HG02678 (cell line): Measurements from ENCODE around the gene SLMAP.

Experiments
- ATAC-seq: cut with Tn5 transposase; IDR thresholded peaks from one replicate; pipeline ENCODE4 v1.9.1; 2021; ENCODE audit warnings: mild to moderate bottlenecking, moderate library complexity; ENCODE audit not compliant: unreplicated experiment

The SLMAP gene

DNA sequence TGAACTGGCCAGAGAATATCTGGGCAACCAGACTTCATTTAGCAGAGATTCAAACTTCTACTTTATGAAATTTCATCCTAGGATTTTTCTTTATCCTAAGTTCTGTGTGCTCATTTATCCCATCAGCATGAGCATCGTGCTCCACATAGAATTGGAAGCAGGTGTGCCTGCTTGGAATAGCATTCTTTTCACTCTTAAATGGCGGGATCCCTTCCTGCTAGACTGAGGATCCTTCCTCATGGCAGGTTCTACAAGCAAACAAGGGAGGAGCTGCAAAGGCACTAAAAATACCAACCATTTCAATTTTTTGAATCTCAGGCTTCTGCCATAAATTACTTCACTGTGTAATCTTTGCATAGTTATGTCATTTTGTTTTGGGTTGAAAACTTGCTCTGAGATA, 177.5 kb downstream of the SLMAP start:
- ATAC-seq, result no peak

DNA sequence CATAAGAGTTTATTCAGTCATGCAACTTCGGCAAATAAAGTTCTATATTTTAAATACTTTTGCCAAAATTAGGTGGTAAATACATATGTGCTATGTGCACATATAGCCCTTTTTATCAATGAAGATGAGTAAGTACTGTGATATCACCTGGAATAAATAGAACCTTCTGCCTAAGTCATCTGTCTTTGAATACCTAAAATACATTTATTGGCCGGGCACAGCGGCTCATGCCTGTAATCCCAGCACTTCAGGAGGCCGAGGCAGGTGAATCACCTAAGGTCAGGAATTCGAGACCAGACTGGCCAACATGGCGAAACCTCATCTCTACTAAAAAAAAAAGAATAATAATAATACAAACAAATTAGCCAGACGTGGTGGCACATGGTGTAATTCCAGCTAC, 178.3 kb downstream of the SLMAP start:
- ATAC-seq, result no peak

DNA sequence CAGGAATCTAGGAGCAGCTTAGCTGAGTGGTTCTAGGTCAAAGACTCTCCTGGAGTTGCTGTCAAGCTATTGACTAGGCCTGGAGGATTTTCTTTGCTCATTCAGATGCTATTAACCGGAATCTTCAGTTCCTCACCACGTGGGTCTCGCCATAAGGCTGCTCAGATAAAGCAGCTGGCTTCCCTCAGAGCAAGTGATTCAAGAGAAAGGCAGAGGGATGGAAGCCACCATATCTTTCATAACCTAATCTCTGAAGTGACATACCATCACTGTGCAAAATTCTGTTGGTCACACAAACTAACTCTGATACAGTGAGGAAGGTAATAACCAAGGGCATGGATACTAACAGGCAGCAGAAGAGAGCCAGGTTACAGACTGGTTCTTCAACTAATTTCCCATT, 179.4 kb downstream of the SLMAP start:
- ATAC-seq, result no peak

DNA sequence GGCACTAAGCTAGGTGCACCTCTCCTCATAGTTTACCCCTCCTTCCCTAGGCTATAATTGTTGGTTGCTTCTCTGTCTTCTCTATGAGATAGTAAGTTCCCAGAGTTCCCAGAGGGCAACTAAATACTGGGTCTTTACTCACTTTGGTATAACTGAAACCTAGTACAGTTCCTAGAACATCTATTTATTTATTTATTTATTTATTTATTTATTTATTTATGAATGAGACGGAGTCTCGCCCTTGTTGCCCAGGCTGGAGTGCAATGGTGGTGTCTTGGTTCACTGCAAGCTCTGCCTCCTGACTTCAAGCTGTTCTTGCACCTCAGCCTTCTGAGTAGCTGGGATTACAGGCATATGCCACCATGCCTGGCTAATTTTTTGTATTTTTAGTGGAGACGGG, 181.0 kb downstream of the SLMAP start:
- ATAC-seq, result no peak

DNA sequence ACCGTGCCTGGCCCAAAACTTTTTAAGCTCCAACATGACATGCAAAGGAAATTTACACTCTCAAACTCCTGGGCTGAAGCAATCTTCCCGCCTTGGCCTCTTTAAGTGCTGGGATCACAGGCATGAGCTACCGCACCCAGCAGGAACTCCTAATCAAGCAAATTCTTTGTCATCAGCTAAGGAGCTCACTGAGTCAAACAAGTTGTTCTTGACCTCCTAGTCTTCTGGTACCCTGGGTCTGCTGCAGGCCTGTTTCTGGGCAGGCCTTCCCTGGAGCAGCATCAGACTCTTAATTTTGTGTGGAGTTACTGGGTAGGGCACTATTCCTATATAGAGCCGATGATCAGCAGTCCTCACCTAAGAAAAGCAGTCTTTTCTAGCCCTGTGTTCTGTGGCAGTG, 183.7 kb downstream of the SLMAP start:
- ATAC-seq, result no peak

DNA sequence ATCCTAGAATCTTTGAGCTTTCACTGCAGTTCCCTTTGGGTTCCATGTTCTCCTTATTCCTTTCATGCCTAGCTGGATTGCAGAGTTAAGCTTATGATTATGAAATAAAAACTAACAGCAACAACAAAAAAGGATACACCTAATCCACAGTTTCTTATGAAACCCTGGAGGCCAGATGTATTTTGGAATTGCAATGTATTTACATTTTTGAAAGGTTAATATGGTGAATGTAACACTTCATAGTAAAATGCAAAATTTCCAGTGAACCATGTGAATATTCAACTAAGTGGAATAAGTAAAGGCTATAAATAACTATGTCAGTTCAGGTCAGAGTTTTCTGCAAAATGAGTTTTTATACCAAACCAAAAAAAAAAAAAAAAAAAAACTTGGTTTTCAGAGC, 186.3 kb downstream of the SLMAP start:
- ATAC-seq, result no peak

DNA sequence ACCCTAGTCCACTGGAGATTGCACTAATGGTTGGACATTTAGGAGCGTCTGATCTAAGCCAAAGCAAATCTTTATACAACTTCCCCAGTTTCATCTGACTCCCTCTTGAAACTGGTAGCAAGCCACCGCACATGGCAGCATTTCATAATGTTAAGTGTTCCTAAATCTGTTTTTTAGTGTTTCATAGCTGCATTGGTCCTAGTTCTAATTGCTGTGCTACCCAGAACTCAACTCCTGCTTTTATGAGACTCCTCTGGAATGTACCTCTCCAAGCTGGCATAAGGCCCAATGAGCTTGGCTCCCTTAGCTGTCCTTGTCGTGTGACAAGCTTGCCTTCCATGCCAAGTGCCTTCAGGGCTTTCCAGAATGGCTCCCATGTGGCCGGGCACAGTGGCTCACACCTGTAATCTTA, 186.8 kb downstream of the SLMAP start:
- ATAC-seq, result no peak

DNA sequence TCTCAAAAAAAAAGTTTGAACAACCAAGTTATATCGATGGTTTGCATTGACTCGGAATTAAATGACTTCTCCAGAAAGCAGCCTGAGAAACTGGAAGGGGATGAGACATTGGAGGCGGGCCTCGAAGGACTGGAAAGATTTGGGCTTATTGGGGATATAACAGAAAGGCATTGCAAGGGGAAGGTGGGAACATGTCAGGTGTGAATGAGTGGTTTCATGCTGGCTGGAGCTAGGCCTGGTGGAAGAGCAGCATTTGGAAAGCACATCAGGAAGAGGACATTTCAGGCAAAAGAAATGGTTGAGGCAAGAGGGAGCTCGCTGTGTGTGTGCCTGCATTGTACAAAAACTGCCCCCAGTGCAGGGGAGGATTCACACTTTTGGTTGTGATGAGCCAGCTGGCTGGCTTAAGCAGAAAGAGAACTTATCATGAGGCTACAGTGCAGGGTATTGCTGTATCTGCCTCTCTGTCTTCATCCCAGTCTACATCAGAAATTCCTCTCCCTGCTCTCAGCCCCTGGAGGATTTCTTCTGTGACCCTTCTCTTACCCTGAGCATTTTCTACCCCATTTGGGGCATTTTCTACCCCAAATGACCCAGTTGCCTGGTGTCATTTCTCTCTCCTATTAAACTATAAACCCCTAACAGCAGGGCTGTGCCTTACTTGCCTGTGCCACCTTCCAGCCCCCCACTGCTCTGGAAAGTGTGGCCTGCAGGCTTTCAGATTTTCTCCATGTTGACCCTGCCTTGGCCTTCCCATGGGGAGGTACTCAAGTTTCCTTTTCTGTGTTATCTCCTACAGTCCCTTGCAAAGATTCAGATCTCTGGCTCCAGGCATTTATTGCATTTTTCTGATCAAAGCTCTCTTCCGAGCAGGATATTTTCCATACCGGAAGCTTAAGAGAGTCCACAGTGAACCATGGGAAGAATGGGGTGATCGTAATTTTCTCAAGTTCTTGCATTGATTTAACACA, 187.7 kb downstream of the SLMAP start:
- ATAC-seq, result no peak

DNA sequence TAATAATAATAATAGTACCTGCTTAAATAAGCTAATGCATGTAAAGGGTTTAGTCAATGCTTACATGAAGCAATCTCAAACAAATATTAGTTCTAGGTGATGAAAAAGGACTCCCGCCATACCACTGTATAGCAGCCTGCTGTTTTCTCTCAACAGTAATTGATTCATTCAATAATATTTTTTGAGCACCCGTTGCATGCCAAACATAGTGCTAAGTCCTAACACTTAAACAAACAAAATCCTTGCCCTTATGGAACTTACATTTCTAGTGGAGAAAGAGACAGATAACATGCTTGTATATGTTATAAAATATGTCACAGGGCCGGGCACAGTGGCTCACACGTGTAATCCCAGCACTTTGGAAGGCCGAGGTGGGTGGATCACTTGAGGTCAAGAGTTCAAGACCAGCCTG, 190.9 kb downstream of the SLMAP start:
- ATAC-seq, result no peak

DNA sequence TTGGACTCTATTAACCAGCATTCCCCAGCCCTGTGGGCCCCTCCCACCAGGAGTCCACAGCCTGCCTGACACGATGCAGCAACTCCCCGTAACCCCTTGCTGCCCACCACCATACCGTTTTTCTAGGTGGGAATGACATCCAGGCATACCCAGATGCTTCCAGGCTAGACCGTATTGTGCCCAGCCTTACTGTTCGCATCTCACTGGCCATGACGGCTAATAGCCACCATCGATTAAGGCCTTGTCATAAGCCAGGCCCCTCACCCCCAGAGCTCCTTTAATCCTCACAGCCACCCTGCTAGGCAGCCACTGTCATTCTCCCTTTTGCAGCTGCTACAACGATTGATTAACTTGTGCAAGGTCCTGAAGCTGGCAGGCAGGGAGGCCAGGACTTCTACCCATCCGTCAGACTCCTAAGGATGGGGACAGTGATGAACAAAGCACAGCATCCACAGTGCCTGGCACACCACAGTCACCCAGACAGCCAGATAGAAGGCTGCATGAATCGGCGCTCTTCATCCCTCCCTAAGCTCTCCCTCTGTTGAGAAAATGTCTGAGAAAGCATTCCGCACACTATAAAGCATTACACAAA, 192.1 kb downstream of the SLMAP start:
- no peak for ATAC-seq

DNA sequence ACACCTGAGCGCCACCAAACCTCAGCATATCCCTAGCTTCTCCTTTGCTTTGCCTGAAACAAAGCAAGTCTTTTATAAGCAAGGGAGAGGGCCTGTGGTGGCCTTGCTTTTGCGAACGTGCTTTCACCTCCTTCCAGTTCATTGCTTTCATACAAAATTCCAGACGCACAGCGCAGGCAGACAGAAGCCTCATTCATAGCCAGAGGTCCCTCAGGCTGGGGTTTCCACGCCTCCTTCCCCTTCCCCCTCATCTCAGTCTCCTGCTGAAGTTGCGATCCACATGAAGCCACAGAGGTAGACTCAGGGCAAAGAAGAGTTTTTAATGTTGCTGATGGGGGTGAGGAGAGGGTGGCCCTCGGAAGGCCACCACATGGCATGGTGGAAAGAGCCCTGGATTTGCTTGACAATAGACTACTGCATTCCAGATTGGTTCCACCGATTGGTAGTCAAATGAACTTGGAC, 192.7 kb downstream of the SLMAP start:
- ATAC-seq, result no peak

DNA sequence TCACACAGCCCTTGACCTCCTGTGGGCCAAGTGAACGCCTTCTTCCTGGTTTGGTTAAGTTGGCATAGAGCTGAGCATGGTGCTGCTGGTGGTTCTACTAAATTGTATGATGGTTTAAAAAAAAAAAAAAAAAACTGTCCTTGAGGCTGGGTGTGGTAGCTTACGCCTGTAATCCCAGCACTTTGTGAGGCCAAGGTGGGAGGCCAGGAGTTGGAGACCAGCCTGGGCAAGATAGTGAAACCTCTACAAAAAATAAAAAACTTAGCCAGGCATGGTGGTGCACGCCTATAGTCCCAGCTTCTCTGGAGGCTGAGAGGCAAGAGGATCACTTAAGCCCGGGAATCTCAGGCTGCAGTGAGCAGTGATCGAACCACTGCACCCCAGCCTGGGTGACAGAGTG, 193.2 kb downstream of the SLMAP start:
- ATAC-seq, result no peak

DNA sequence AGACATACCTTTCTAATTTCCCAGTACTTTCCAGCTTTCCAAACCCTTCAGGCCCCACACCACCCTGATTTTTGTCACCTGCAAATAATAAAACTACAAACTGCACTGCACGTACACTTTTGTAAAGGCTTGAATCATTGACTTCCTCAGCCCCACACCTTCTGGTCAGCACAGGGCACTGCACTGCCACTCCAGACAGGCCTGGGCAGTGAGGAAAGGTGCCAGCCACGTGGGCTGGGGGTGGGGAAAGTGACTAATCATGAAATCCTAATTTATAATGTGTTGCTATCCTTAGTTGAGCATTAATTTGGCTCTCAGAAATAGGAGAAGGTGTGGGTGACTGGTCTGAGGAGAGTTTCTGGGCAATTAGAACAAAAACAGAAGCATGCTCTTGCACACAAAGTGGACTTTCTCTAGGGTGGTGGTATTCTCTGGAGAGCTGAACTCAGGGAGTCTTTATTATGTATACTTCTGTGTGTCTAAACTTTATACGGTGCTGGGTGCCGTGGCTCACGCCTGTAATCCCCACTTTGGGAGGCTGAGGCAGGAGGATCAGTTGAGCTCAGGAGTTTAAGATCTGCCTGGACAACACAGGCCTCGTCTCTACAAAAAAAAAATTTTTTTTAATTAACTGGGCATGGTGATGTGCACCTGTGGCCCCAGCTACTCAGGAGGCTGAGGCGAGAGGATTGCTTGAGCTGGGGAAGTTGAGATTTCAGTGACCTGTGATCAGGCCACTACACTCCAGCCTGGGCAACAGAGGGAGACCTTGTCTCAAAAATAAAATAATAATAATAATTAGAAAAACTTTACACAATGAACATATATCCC, 193.9 kb downstream of the SLMAP start:
- ATAC-seq, result no peak

DNA sequence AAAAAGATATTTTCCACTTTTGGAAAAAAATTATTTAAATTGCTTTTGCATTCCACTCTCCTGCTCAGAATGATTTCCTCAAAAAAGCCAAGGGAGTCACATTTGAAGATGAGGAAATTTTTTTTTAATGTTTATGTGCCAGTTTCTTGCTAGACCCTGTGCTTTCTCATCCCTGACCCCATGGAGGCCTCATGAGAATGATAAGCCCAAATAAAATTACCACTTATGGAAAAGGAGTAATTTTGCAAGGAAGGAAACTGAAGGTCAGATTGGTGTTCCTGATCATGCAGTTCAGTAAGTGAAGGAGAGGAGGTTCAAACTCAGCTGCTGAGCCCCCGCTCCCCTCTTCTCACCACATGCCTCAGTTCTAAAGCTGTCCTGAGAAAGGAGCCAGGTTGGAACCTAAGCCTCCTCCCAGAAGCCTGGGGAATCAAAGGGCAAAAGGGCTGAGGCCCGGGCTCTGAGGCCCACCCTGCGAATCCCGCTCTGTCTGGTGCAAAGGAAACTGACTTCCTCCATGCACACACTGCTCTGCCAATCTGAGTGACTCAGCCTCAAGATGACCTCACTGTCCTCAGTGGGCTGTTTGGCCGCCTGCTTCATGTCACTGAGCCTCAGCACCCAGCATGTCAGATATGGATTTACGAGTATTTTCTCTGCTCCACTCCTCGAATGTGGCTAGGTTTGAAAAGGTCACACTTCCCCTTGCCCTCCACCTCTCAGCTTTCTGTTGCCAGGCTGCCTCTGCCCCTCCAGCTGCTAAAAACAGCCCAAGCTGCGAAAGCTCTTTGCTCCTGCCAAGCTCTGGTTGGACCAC, 195.2 kb downstream of the SLMAP start:
- ATAC-seq, result no peak

DNA sequence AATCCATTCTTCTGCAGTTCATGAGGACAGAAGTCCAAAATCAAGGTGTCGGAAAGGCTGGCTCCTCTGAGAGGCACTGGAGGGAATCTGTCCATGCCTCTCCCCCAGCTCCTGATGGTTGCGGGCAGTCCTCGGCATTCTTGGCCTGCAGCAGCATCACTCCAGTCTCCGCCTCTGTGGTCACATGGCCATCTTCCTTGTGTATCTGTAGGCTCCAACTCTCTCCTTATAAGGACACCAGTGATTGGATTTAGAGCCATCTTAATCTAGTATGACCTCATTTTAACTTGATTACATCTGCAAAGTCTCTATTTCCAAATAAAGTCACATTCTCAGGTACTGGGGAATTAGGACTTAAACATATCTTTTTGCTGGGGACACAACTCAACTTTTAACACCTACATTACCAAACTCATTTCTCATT, 196.1 kb downstream of the SLMAP start:
- ATAC-seq, result no peak

DNA sequence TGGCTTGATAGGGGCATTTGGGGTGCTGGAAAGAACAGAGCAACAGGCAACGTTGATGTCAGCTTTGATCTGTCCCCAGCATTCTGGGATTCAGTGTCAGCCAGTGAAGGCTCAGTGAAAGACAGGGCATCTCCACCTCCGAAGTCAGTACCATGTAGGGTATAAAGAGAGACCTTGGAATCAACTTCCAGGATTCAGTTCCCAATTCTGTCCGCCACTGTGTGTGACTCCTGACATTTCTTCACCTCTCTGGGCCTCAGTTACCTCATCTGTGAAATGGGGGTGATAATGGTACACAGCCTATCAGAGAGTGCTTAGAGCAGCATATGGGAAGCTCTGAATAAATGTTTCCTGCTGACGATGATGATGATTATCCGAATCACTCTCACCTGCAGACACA, 196.5 kb downstream of the SLMAP start:
- no peak for ATAC-seq

DNA sequence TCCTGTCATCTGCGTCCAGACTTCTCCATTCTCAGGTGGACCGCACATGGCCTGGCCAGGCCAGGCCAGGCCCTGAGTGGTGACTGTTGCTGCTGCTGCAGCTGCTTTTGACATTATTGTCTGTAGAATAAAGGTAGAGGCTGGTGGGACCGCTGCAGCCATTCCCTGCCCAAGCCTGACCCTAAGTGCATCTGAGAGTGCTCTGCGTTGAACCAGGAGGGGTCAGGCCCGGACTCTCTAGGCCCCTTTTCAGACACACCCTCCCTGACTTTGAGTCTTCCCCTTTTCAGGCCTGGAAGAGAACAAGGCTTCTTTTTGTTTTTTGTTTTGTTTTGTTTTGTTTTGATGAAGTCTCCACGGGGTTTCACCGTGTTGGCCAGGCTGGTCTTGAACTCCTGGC, 197.5 kb downstream of the SLMAP start:
- ATAC-seq, result no peak

DNA sequence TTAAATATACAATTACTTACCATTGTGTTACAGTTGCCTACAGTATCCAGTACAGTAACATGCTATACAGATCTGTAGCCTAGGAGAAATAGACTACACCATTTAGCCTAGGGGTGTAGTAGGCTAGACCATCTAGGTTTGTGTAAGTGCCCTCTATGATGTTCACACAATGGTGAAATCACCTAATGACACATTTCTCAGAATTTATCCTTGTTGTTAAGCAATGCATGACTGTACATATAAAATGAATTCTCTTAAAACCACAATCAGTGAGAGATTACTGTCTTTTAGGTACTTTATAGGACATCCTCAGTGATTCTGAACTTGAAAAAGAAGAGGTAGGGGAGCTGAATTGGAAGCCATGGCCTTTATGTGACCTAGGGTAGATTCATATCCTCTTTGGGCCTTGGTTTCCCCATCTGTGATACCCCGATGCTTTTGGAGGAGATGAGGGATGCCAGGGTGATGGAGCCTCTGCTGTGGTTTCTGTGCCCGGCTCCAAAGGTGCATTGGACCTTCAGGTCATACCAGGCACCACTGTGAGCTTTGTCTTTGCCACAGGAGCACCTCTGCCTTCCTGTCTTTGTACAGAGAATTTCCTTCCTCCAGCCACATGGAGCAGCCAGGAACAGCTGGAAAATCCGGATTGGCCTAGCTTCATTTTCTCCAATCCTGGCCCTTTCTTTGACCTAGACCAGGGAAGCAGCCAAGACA, 200.2 kb downstream of the SLMAP start:
- ATAC-seq, result no peak

DNA sequence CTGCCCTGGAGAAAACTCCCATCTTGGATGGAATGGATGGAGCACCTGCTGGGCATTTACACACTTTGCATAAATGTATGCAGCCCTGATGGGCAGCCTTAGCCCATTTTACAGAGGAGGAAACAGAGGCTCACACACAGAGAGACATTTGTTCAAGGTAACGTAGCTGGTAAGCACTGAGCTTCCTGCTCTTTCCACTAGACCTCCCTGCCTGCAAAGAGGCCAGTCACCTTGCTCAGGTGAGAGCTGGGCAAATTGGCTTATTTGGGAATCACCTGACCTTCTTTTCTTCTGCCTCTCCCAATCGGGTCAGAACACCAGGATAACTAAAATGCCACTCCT, 200.7 kb downstream of the SLMAP start:
- ATAC-seq, result no peak

DNA sequence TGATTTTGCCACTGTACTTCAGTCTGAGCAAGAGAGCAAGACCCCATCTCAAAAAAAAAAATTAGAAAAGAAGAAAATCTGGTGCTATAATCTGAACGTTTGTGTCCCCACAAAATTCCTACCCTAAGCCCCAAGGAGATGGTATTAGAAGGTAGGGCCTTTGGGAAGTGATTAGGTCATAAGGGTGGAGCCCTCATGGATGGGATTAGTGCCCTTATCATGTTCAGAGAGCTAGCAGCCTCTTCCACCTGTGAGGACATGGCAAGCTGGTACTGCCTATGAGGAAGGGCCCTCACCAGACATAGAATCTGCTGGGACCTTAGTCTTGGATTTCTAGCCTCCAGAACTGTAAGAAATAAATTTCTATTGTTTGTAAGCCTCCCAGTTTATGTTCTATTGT, 201.7 kb downstream of the SLMAP start:
- ATAC-seq, result no peak
